ENCODE results near the gene FRG2.
"Not testable (repeated sequence)": the region's sequence is repeated elsewhere in the genome, so short reads cannot be mapped to it uniquely, and the experiment has no call there.

FRG2 gene

GRCh38 chr4:189988877-189989431, 38.1 kb downstream of the FRG2 start:
- Histone ChIP-seq H3K9me3 (ENCODE audit: insufficient read depth, low read depth, low read length) (no peaks in the 10 kb centered on the region), H3K27ac (ENCODE audit: low read length) (no peak overlapping the region)

GRCh38 chr4:189985651-189986243, 41.3 kb downstream of the FRG2 start:
- not testable (repeated sequence) for H3K27me3 ChIP-seq (ENCODE audit: insufficient read depth, low read length); H3K27ac ChIP-seq (ENCODE audit: low read length); H3K9me3 ChIP-seq (ENCODE audit: insufficient read depth, low read depth, low read length); H3K4me3 ChIP-seq (ENCODE audit: low read length); H3K4me1 ChIP-seq (ENCODE audit: insufficient read depth, low read length); H3K9ac ChIP-seq (ENCODE audit: low read depth, low read length); H3K36me3 ChIP-seq (ENCODE audit: insufficient read depth, low read depth, low read length)

More at GRCh38 chr4:189988877-189989431, 38.1 kb downstream of the FRG2 start:
- H3K4me3 ChIP-seq (ENCODE audit: low read length) = no peak overlapping the region
- H3K9ac ChIP-seq (ENCODE audit: low read depth, low read length) = no peak overlapping the region
- no peaks in the 10 kb centered on the region for H3K36me3 ChIP-seq (ENCODE audit: insufficient read depth, low read depth, low read length)
- H3K4me1 ChIP-seq (ENCODE audit: insufficient read depth, low read length) = no peaks in the 10 kb centered on the region
- H3K27me3 ChIP-seq (ENCODE audit: insufficient read depth, low read length) = no peaks in the 10 kb centered on the region

DNA sequence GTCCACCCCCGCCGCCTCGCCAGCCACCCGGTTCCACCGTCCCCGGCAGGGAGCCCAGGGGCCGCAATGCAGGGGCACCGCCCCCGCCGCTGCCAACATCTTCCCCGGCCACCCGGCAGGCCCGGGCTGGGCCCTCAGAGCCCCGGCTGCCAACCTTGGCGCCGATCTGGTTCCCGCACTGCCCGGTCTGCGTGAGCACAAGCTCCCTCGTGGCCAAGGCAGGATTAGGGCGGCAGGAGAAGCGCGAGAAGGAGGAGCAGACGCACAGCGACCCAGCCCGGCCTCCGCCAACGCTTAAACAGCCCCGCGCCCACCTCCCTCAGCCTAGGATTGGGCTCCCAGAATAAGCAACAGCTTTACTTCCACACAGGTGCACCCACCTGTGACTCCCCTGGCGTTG, 42.4 kb downstream of the FRG2 start:
- not testable (repeated sequence) for H3K4me3 ChIP-seq (ENCODE audit: low read length); H3K27ac ChIP-seq (ENCODE audit: low read length); H3K27me3 ChIP-seq (ENCODE audit: insufficient read depth, low read length); H3K9me3 ChIP-seq (ENCODE audit: insufficient read depth, low read depth, low read length); H3K36me3 ChIP-seq (ENCODE audit: insufficient read depth, low read depth, low read length); H3K9ac ChIP-seq (ENCODE audit: low read depth, low read length); H3K4me1 ChIP-seq (ENCODE audit: insufficient read depth, low read length)

- not testable (repeated sequence) for H3K27ac ChIP-seq (ENCODE audit: low read length); H3K4me3 ChIP-seq (ENCODE audit: low read length); H3K36me3 ChIP-seq (ENCODE audit: insufficient read depth, low read depth, low read length); H3K4me1 ChIP-seq (ENCODE audit: insufficient read depth, low read length); H3K27me3 ChIP-seq (ENCODE audit: insufficient read depth, low read length); H3K9me3 ChIP-seq (ENCODE audit: insufficient read depth, low read depth, low read length); H3K9ac ChIP-seq (ENCODE audit: low read depth, low read length)
Observed at GRCh38 chr4:189983916-189984526, 43.0 kb downstream of the FRG2 start.

DNA sequence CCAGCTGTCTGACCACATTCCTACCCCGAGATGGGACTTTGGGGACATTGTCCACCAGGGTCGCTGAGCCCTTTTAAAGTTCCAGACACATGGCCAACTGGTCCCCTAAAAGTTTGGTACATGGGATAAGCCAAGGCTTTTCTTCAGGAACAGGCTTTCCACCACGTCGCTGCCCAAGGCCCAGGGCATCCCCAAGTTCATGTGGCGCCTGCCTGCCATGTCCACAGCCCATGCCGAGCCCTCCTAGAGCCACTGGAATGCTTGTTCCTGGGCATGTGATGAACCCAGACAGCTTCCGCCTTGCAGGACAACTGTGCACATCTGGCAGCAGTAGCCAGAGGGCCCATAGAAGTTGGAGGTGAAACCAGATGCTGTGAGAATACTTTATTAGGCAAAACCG, 45.1 kb downstream of the FRG2 start:
- H3K4me1 ChIP-seq (ENCODE audit: insufficient read depth, low read length) = no peaks in the 10 kb centered on the region
- H3K27me3 ChIP-seq (ENCODE audit: insufficient read depth, low read length) = no peaks in the 10 kb centered on the region
- H3K36me3 ChIP-seq (ENCODE audit: insufficient read depth, low read depth, low read length) = no peaks in the 10 kb centered on the region
- no peak overlapping the region for H3K27ac ChIP-seq (ENCODE audit: low read length)
- H3K4me3 ChIP-seq (ENCODE audit: low read length) = no peak overlapping the region
- H3K9me3 ChIP-seq (ENCODE audit: insufficient read depth, low read depth, low read length) = peaks cover 5% of the 10 kb centered on the region
- no peak overlapping the region for H3K9ac ChIP-seq (ENCODE audit: low read depth, low read length)

GRCh38 chr4:189980292-189980691, 46.8 kb downstream of the FRG2 start:
- H3K9me3 ChIP-seq (ENCODE audit: insufficient read depth, low read depth, low read length); H3K27me3 ChIP-seq (ENCODE audit: insufficient read depth, low read length); H3K36me3 ChIP-seq (ENCODE audit: insufficient read depth, low read depth, low read length); H3K4me3 ChIP-seq (ENCODE audit: low read length); H3K9ac ChIP-seq (ENCODE audit: low read depth, low read length); H3K4me1 ChIP-seq (ENCODE audit: insufficient read depth, low read length); H3K27ac ChIP-seq (ENCODE audit: low read length): not testable (repeated sequence)

GRCh38 chr4:189979196-189980047, 47.6 kb downstream of the FRG2 start:
- H3K27me3 ChIP-seq (ENCODE audit: insufficient read depth, low read length) = no peaks in the 10 kb centered on the region
- H3K9me3 ChIP-seq (ENCODE audit: insufficient read depth, low read depth, low read length) = peaks cover 5% of the 10 kb centered on the region
- H3K4me3 ChIP-seq (ENCODE audit: low read length) = no peak overlapping the region
- no peaks in the 10 kb centered on the region for H3K36me3 ChIP-seq (ENCODE audit: insufficient read depth, low read depth, low read length)
- H3K27ac ChIP-seq (ENCODE audit: low read length) = no peak overlapping the region
- no peaks in the 10 kb centered on the region for H3K4me1 ChIP-seq (ENCODE audit: insufficient read depth, low read length)
- no peak overlapping the region for H3K9ac ChIP-seq (ENCODE audit: low read depth, low read length)

Data from iPS-20b (cell line).